HUES48 (cell line): ENCODE measurements around the gene KPTN.

Experiments
- H3K27ac ChIP-seq: one replicate; pipeline ENCODE4 v1.7.0; 2013; ENCODE audit warnings: low read depth, low read length, inconsistent platforms
- H3K27me3 ChIP-seq: 2 replicates; pipeline ENCODE4 v1.6.1; 2013; ENCODE audit warnings: mild to moderate bottlenecking, low read length; ENCODE audit not compliant: control insufficient read depth, insufficient read depth
- H3K36me3 ChIP-seq: 2 replicates; pipeline ENCODE4 v1.6.1; 2013; ENCODE audit warnings: low read length; ENCODE audit not compliant: control insufficient read depth, insufficient read depth
- H3K4me1 ChIP-seq: 2 replicates; pipeline ENCODE4 v1.6.1; 2013; ENCODE audit warnings: mild to moderate bottlenecking, low read length; ENCODE audit not compliant: control insufficient read depth, insufficient read depth
- H3K4me3 ChIP-seq: 2 replicates; pipeline ENCODE4 v1.5.1; 2013; ENCODE audit warnings: mild to moderate bottlenecking, low read depth, low read length
- H3K9ac ChIP-seq: 2 replicates; pipeline ENCODE4 v1.6.1; 2013; ENCODE audit warnings: mild to moderate bottlenecking, low read depth, low read length, moderate library complexity
- H3K9me3 ChIP-seq: 2 replicates; pipeline ENCODE4 v1.6.1; 2013; ENCODE audit warnings: low read length; ENCODE audit not compliant: control insufficient read depth, insufficient read depth

Gene KPTN

GRCh38 chr19:47514869-47515588 lies 31.0 kb upstream of the KPTN start, which contains the start of gene NAPA:
Gene NAPA, minus strand, starts transcription at chr19:47515063. Its CDS starts 123 bp downstream, at chr19:47514940.
- H3K9me3 ChIP-seq, result no peaks in the 10 kb centered on the region
- H3K27me3 ChIP-seq, result no peaks in the 10 kb centered on the region
- H3K36me3 ChIP-seq, result no peaks in the 10 kb centered on the region
- H3K4me3 ChIP-seq, result peak within 1 kb of the TSS; percentile 96
- peak within 1 kb of the TSS; percentile 86 for H3K27ac ChIP-seq
- H3K4me1 ChIP-seq, result peaks cover 5% of the 10 kb centered on the region; the same call in 1 of the 2 replicates
- H3K9ac ChIP-seq, result peak within 1 kb of the TSS; percentile 85

GRCh38 chr19:47514151-47514868 lies 30.3 kb upstream of the KPTN start:
- no peaks in the 10 kb centered on the region for H3K9me3 ChIP-seq
- peaks cover 2% of the 10 kb centered on the region; the same call in 1 of the 2 replicates for H3K4me1 ChIP-seq
- no peaks in the 10 kb centered on the region for H3K36me3 ChIP-seq
- H3K9ac ChIP-seq, result peak overlapping the region; percentile 85
- H3K4me3 ChIP-seq, result peak overlapping the region; percentile 96
- H3K27ac ChIP-seq, result peak overlapping the region; percentile 86
- H3K27me3 ChIP-seq, result no peaks in the 10 kb centered on the region

GRCh38 chr19:47512948-47513319 lies 28.9 kb upstream of the KPTN start:
- H3K9me3 ChIP-seq, result no peaks in the 10 kb centered on the region
- no peak overlapping the region for H3K9ac ChIP-seq
- H3K27ac ChIP-seq, result no peak overlapping the region
- H3K27me3 ChIP-seq, result no peaks in the 10 kb centered on the region
- peaks cover 8% of the 10 kb centered on the region for H3K4me1 ChIP-seq
- no peaks in the 10 kb centered on the region for H3K36me3 ChIP-seq
- no peak overlapping the region for H3K4me3 ChIP-seq

GRCh38 chr19:47512183-47512947 lies 28.3 kb upstream of the KPTN start:
- no peak overlapping the region for H3K27ac ChIP-seq
- H3K9ac ChIP-seq, result no peak overlapping the region
- no peaks in the 10 kb centered on the region for H3K36me3 ChIP-seq
- no peaks in the 10 kb centered on the region for H3K9me3 ChIP-seq
- H3K27me3 ChIP-seq, result no peaks in the 10 kb centered on the region
- H3K4me1 ChIP-seq, result peaks cover 9% of the 10 kb centered on the region
- H3K4me3 ChIP-seq, result no peak overlapping the region

GRCh38 chr19:47511681-47512080 lies 27.7 kb upstream of the KPTN start:
- H3K27ac ChIP-seq, result no peak overlapping the region
- no peak overlapping the region for H3K9ac ChIP-seq
- no peaks in the 10 kb centered on the region for H3K9me3 ChIP-seq
- H3K4me1 ChIP-seq, result peaks cover 10% of the 10 kb centered on the region
- no peaks in the 10 kb centered on the region for H3K27me3 ChIP-seq
- H3K4me3 ChIP-seq, result no peak overlapping the region
- no peaks in the 10 kb centered on the region for H3K36me3 ChIP-seq

- Histone ChIP-seq H3K4me1 (peaks cover 10% of the 10 kb centered on the region), H3K27ac (no peak overlapping the region), H3K36me3 (no peaks in the 10 kb centered on the region), H3K9ac (no peak overlapping the region), H3K4me3 (no peak overlapping the region), H3K9me3 (no peaks in the 10 kb centered on the region), H3K27me3 (no peaks in the 10 kb centered on the region)
These were observed 27.1 kb upstream of the KPTN start for GRCh38 chr19:47511128-47511517.

- no peaks in the 10 kb centered on the region for H3K9me3 ChIP-seq
- no peaks in the 10 kb centered on the region for H3K36me3 ChIP-seq
- no peak overlapping the region for H3K9ac ChIP-seq
- H3K27me3 ChIP-seq, result no peaks in the 10 kb centered on the region
- peaks cover 10% of the 10 kb centered on the region for H3K4me1 ChIP-seq
- H3K4me3 ChIP-seq, result no peak overlapping the region
- no peak overlapping the region for H3K27ac ChIP-seq
These were observed 26.6 kb upstream of the KPTN start for GRCh38 chr19:47510516-47511127.

GRCh38 chr19:47509973-47510372 lies 26.0 kb upstream of the KPTN start:
- peaks cover 10% of the 10 kb centered on the region for H3K4me1 ChIP-seq
- no peaks in the 10 kb centered on the region for H3K9me3 ChIP-seq
- no peaks in the 10 kb centered on the region for H3K27me3 ChIP-seq
- H3K36me3 ChIP-seq, result no peaks in the 10 kb centered on the region
- H3K9ac ChIP-seq, result no peak overlapping the region
- H3K27ac ChIP-seq, result no peak overlapping the region
- no peak overlapping the region for H3K4me3 ChIP-seq

- H3K4me3 ChIP-seq, result no peak overlapping the region
- no peaks in the 10 kb centered on the region for H3K9me3 ChIP-seq
- peaks cover 10% of the 10 kb centered on the region for H3K4me1 ChIP-seq
- no peak overlapping the region for H3K27ac ChIP-seq
- no peaks in the 10 kb centered on the region for H3K27me3 ChIP-seq
- 0 out of 2 replicates have a peak, but pooled peaks cover 3% of the 10 kb centered on the region for H3K36me3 ChIP-seq
- no peak overlapping the region for H3K9ac ChIP-seq
These were observed 25.3 kb upstream of the KPTN start for GRCh38 chr19:47509170-47509847.

GRCh38 chr19:47508721-47509120 lies 24.7 kb upstream of the KPTN start:
- H3K36me3 ChIP-seq, result peaks cover 7% of the 10 kb centered on the region; the same call in 1 of the 2 replicates
- H3K27ac ChIP-seq, result peak overlapping the region; percentile 27
- peaks cover 8% of the 10 kb centered on the region for H3K4me1 ChIP-seq
- H3K4me3 ChIP-seq, result no peak overlapping the region
- H3K9ac ChIP-seq, result no peak overlapping the region
- H3K27me3 ChIP-seq, result no peaks in the 10 kb centered on the region
- H3K9me3 ChIP-seq, result no peaks in the 10 kb centered on the region
